H7 (cell line): ENCODE data around the gene CKAP2L. TPM values are rescaled to one million over a fixed set of nuclear protein-coding genes. Genes with fewer than 3 reads are reported as not detected.

Experiments used
- DNase-seq: peaks from one replicate; pipeline ENCODE4 v3.0.0; 2012
- H3K27me3 ChIP-seq: 2 replicates; pipeline ENCODE4 v1.6.0; 2011; ENCODE audit warnings: mild to moderate bottlenecking, low read length; ENCODE audit not compliant: control insufficient read depth, insufficient read depth
- H3K36me3 ChIP-seq: replicated peaks from 2 replicates; pipeline ENCODE4 v1.5.1; 2011; ENCODE audit warnings: low read length; ENCODE audit not compliant: control insufficient read depth, insufficient read depth
- H3K4me3 ChIP-seq: 2 replicates; pipeline ENCODE4 v1.5.1; 2011; ENCODE audit warnings: low read depth, mild to moderate bottlenecking, control low read depth, low read length, moderate library complexity; ENCODE audit not compliant: insufficient read depth
- total RNA-seq: library from RNA; depleted of rRNA; stranded (reverse); fragments of >200 nt; shearing (Covaris generic); gene quantifications from 2 replicates; pipeline ENCODE4 v1.2.3, GENCODE V29; 2014

Gene CKAP2L
- total RNA-seq, 1 experiment from 2014 or later: 14.9 TPM

DNA sequence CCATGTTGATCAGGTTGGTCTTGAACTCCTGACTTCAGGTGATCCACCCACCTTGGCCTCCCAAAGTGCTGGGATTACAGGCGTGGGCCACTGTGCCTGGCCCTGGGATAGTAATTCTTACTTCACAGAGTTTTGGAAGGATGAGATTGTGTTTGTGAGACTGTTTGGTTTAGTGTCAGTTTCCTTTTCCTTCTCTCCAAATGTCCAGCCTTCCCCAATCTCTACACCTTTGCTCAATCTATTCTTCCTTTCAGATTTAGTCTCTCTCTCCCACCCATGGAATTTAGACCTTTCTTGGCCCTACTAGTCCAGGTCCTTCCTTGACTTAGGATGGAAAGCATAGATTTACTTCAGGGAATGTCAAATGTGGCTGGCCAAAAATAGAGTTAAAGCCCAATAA, 32.1 kb upstream of the CKAP2L start:
- no peaks in the 10 kb centered on the region for H3K36me3 ChIP-seq
- H3K4me3 ChIP-seq: no peak overlapping the region
- no peak for DNase-seq
- H3K27me3 ChIP-seq: no peaks in the 10 kb centered on the region

DNA sequence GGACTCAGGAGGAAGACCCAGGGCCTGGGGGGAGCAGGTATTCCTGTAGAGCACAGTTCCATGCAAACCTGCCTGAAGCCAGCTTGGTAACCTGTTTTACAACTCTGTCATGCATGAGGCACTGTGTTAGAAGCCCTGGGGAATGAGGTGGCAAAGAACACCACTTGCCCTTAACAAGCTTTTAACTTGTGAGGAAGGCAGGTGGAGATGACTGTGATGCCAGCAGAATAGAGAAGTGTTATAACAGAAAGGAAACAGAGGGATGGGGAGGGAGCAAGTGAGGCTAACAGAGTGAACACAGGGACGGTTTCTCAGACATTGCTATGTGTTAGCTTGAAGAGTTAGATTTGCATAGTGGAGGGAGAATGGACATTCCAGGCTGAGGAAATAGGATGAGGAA, 31.4 kb upstream of the CKAP2L start:
- H3K36me3 ChIP-seq: no peaks in the 10 kb centered on the region
- no peaks in the 10 kb centered on the region for H3K27me3 ChIP-seq
- DNase-seq: no peak
- no peak overlapping the region for H3K4me3 ChIP-seq

DNA sequence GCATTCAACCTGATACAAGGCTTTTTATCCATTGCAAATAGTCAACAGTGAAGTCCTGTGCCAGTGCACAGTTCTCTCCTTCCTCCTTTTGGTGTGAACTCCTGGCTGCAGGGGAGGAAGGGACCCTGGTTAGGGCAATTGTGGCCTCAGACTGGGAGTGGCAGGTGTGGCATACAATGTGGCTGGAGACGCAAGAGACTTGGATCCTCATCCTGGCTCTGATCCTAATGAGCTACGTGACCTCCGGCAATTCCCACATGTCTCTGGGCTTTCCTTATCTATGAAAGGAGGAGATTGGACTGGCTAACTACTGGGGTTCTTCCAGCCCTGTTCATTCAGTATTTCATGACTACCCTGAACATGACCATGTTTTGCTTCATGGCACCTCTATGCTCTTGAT, 30.4 kb upstream of the CKAP2L start:
- Histone ChIP-seq H3K36me3 (no peaks in the 10 kb centered on the region), H3K27me3 (no peaks in the 10 kb centered on the region), H3K4me3 (no peak overlapping the region)
- no peak for DNase-seq

DNA sequence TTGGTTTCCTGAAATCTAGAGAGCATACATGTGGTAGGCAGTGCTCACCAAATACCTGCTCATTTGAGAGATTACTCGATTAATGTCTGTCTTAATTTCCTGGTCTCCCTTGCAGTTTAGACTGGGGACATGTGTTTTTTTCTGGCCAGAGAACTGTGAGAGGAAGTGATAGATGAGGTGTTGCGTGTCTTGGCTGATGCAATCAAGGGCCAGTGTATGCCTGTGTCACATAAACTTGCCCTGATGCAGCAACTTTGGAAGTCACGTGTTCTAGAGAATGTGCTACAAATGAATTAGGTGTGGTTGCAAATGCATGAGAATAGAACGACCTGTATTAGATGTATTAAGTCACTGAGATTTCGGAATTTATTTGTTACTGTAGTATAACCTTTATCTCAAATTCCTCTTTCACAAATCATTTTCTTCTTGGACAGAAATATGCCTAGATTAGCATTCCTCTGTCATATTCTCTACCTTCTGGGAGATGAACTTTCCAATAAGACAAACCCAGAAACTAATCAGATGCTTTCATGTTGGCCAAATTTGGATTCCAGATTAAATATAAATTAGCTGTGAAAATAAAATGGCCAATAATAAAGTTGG, 29.8 kb upstream of the CKAP2L start:
- no peaks in the 10 kb centered on the region for H3K27me3 ChIP-seq
- DNase-seq: no peak
- no peak overlapping the region for H3K4me3 ChIP-seq
- H3K36me3 ChIP-seq: no peaks in the 10 kb centered on the region

DNA sequence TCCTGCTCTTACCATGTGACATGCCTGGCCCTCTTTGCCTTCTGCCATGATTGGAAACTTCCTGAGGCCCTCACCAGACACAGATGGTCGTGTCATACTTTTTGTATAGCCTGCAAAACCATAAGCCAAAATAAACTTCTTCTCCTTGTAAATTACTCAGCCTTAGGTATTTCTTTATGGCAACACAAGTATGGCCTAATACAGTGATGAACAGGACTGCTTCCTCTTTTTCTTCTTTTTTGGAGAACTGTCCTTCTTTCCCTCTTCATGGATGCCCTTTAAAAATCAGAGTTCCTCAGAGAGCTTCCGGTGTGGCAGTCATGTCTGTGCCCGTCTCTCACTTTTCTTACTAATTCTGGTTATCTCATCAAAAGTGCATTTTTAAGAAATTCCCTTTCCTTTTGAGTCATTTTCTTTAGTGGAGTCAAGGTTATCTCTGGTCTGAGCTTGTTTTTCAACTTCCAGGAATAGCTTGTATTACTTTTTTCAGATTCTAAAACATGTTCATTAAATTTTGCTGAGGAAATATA, 29.1 kb upstream of the CKAP2L start:
- Histone ChIP-seq H3K4me3 (no peak overlapping the region), H3K27me3 (no peaks in the 10 kb centered on the region), H3K36me3 (no peaks in the 10 kb centered on the region)
- DNase-seq: no peak

DNA sequence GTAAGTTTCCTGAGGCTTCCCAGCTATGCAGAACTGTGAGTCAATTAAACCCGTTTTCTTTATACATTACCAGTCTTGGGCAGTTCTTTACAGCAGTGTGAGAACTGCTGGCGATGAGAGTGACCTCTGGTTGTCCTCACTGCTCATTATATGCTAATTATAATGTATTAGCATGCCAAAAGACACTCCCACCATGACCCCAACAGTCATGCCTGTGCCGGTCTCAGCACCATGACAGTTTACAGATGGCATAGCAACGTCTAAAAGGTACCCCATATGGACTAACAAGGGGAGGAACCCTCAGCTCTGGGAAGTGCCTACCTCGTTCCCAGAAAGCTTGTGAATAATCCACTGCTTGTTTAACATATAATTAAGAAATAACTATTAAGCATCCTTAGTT, 28.0 kb upstream of the CKAP2L start:
- Histone ChIP-seq H3K27me3 (no peaks in the 10 kb centered on the region), H3K4me3 (no peak overlapping the region), H3K36me3 (no peaks in the 10 kb centered on the region)
- no peak for DNase-seq

DNA sequence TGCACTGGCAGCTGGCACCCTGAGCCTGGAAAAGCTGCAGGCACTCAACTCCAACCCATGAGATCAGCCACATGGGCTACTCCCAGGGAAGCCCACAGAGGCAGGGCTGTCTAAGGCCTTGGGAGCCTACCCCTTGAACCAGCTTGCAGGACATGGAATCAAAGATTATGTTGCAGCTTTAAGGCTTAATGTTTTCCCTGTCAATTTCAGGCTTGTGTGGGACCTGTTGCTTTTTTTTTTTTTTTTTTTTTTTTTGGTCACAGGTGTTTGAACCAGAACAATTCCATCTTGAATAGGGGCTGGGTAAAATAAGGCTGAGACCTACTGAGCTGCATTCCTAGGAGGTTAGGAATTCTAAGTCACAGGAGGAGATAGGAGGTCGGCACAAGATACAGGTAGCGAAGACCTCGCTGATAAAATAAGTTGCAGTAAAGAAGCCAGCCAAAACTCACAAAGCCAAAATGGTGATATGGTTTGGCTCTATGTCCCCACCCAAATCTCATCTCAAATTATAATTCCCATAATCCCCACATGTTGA, 27.4 kb upstream of the CKAP2L start:
- H3K36me3 ChIP-seq: no peaks in the 10 kb centered on the region
- H3K27me3 ChIP-seq: no peaks in the 10 kb centered on the region
- DNase-seq: no peak
- no peak overlapping the region for H3K4me3 ChIP-seq

DNA sequence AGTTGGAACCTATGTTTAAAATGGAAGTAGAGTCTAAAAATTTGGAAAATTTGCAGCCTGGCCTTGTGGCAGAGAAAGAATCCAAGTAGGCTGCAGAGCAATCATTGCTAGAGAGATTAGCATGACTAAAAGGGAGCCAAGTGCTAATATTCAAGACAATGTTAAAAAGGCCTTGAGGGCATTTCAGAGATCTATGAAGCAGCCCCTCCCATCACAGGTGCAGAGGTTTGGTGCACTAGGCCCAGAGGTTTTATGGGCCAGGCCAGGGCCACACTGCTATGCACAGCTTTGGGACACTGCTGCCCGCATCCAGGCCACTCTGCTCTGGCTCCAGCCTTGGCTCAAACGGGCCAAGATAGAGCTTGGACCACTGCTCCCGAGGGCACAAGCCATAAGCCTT, 26.6 kb upstream of the CKAP2L start:
- no peaks in the 10 kb centered on the region for H3K36me3 ChIP-seq
- H3K27me3 ChIP-seq: no peaks in the 10 kb centered on the region
- H3K4me3 ChIP-seq: no peak overlapping the region
- no peak for DNase-seq

DNA sequence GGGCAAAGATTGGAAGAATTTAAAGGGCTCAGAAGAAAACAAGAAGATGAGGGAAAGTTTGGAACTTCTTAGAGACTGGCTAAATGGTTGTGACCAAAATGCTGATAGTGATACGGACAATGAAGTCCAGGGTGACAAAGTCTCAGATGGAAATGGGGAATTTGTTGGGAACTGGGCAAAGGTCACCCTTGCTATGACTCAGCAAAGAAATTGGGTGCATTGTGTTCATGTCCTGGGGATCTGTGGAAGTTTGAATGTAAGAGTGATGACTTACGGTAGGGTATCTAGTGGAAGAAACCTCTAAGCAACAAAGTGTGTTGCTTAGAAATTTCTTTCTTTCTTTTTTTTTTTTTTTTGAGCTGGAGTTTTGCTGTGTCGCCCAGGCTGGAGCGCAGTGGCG, 25.9 kb upstream of the CKAP2L start:
- Histone ChIP-seq H3K36me3 (no peaks in the 10 kb centered on the region), H3K4me3 (no peak overlapping the region), H3K27me3 (no peaks in the 10 kb centered on the region)
- DNase-seq: no peak

DNA sequence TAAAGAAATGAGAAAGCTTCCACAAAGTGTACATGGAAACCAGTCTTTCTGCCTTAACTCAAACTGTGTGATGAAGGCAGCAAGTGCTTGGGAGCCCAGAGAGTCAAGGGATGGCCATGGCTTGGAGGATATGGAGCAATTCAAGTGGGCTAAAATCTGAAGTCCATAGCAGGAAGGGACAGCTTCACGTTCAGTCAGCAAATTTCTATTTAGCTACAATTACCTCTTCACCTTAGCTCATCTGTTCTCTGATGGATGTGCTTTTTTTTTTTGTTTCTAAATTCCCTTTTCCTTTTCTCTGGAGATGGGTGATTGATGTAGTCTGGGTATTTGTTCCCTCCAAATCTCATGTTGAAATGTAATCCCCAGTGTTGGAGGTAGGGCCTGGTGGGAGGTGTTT, 24.8 kb upstream of the CKAP2L start:
- H3K36me3 ChIP-seq: no peaks in the 10 kb centered on the region
- no peak for DNase-seq
- no peaks in the 10 kb centered on the region for H3K27me3 ChIP-seq
- no peak overlapping the region for H3K4me3 ChIP-seq

DNA sequence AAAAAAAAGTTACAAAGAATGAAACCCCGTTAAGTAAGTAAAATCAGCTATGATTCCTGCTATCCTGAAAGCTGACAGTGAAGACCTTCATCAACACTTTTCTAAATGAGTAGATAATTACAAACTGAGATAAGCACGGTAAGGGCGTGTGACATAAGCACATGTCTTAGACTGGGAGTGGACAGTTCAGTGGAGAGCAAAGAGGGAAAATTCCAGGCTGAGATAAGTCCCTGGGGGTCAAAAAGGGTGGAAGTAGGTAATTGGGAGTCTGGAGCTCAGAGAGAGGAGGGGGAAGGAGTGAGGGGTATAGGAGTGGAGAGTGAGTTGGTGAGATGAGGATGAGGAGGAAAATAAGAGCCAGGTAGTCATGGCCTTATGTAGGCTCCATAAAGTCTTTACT, 24.2 kb upstream of the CKAP2L start:
- no peak overlapping the region for H3K4me3 ChIP-seq
- H3K36me3 ChIP-seq: no peaks in the 10 kb centered on the region
- H3K27me3 ChIP-seq: no peaks in the 10 kb centered on the region
- DNase-seq: no peak

DNA sequence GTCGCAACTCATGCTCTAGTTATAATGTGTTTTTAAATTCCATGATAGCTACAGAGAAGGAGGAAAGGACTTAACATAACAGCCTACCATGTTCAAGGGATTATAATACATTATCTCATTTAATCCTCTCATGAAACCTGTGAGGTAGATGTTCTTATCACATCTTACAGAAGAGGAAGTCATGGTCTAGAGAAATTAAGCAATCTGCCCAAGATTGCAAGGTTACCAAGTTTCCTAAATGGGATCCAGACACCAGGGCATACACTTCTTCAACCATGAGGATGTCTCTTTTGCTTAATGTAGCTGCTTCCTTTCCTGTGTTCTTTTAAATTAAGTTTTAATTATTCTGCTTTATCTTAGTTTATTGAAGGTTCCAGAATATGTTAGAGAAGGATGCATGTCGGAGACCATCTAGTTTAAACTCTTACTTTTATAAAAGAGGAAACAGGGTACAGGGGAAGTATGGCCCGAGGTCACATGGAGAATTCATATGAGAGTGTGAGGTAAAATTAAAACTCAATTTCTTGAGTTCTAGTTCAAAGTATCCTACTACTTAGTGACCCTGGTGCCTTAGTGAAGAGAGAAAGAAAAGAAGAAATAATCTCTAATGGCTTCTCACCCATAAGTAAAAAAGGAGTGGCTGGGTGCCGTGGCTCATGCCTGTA, 23.5 kb upstream of the CKAP2L start:
- DNase-seq: no peak
- H3K36me3 ChIP-seq: no peaks in the 10 kb centered on the region
- no peaks in the 10 kb centered on the region for H3K27me3 ChIP-seq
- H3K4me3 ChIP-seq: no peak overlapping the region

DNA sequence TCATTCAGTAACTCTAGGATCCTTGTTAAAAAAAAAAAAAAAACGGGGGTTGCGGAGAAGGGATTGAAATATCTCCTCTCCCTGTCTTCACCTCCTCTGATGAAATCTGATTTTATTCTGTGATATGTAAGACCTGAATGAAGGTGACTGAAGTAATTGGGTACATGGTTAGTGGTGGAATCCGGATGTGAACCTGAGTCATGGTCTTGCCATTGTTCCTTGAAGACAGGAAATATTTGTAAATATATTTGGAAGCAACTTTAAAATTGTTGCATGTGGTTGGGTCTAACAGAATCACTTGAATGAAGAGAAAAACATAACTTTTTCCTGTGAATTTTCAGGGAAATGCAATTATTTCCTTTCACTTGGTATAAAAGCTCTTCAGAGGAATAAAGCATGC, 22.9 kb upstream of the CKAP2L start:
- Histone ChIP-seq H3K36me3 (no peaks in the 10 kb centered on the region), H3K27me3 (no peaks in the 10 kb centered on the region), H3K4me3 (no peak overlapping the region)
- no peak for DNase-seq

DNA sequence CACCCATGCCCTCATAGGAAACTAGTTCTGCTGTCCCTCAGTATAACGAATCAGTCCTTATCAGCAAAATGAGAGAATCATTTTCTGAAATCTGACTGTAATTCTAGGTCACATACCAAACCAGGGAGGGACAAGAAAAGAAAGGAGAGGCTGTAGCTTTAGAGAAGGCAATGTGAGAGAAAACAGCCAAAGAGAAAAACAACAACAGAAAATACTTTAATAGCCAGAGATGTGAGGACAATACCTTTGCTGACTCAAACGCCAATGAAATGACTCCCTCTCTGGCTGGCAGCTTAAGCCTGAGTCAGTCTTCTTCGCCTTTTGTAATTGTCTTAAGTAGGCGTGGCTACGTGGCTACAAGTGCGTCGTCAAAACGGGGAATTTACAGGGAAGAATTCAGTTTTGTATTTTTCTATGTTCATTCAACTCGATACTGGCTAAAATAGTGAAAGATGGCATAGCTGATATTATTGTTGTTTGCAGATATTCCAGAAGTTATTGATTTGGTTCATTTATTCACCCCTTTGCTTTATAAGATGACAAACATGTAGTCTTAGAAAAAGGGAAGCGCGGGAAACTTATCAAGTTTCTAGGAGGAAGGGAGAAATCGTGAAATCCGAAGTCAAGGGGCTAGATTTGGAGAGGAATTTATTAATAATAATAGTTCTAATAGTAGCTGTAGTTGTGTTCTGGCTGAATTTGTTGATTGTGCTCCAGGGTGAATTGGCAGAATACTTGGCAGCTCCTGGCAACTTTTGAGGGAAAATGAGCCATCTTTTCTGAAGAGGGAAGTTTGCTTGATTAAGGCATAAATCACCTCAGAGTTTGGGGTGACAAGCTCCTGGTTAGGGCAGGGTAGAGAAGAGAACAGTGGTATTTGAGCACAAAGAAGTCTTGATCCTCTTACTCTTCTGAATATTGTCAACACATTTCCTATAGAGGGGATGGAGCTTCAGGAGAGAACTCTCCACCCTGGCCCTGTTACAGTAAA, 20.1 kb upstream of the CKAP2L start, which contains the start of gene IL1A:
TSS of gene IL1A (minus strand) at position 295 of the 991 bp plus-strand sequence. CDS start 723 bp downstream, outside the sequence.
- DNase-seq: peak; percentile 56
- H3K4me3 ChIP-seq: no peak within 1 kb of the TSS

More for the DNA sequence above, 20.1 kb upstream of the CKAP2L start, which contains the start of gene IL1A:
- Histone ChIP-seq H3K36me3 (no peaks in the 10 kb centered on the region), H3K27me3 (no peaks in the 10 kb centered on the region)
